HG02798 (cell line): ENCODE results near the gene DCBLD2.
"Not testable (repeated sequence)": the region's sequence is repeated elsewhere in the genome, so short reads cannot be mapped to it uniquely, and the experiment has no call there.

ENCODE experiments used
- ATAC-seq: cut with Tn5 transposase; IDR thresholded peaks from one replicate; pipeline ENCODE4 v1.9.1; 2021; ENCODE audit warnings: mild to moderate bottlenecking; ENCODE audit not compliant: unreplicated experiment, poor library complexity

The DCBLD2 gene

DNA sequence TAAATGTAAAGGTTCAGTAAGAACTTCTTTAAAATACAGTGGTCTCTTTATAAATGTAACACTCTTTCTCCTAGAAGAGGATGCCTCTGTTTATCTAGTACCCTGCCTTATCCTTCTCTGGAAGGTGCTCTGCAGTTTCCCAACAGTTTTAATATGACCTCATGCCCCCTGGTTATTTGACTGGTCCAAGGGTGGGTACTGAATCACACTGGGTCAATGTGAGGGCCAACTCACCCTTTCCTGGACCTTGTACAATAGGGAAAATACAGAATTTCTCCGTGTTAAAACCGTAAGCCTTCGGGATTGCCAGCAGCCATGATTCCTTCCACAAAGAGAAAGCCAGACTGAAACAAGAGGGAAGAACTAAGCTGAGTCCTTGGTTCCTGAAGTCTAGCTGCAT, 9.2 kb downstream of the DCBLD2 start:
- no peak for ATAC-seq

- ATAC-seq, result no peak
These were observed 10.3 kb downstream of the DCBLD2 start for GRCh38 chr3:98890965-98891910.

DNA sequence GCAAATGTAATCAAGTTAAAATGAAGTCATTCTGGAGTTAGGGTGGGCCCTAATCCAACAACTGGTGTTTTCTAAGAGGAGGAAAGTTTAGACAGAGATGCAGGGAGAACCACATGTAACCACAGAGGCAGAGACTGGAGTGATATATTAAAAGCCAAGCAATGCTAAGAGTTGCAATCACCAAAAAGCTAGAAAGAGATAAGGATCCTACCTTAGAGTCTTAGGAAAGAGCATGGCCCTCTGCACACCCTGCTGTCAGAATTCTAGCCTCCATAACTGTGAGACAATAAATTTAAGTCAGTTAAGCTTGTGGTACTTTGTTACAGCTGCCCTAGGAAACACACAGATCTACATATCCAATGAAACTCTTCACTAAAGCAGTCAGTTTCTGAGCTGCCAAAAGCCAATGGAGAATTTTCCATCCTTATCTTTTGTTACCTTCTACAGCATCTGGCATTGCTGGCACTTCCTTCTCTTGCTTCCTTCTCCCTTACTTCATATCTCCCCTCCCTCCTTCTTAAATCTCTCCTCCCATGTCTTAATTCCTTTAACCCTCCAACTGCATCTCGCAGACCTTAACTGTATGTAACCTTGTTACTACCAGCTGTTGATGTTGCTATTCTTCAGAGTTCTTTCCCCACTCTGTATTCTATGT, 11.2 kb downstream of the DCBLD2 start:
- ATAC-seq, result no peak

GRCh38 chr3:98887684-98888083, 13.8 kb downstream of the DCBLD2 start:
- ATAC-seq, result no peak

GRCh38 chr3:98886525-98886924, 15.0 kb downstream of the DCBLD2 start:
- no peak for ATAC-seq

- ATAC-seq, result no peak
These were observed 15.6 kb downstream of the DCBLD2 start for GRCh38 chr3:98885851-98886250.

DNA sequence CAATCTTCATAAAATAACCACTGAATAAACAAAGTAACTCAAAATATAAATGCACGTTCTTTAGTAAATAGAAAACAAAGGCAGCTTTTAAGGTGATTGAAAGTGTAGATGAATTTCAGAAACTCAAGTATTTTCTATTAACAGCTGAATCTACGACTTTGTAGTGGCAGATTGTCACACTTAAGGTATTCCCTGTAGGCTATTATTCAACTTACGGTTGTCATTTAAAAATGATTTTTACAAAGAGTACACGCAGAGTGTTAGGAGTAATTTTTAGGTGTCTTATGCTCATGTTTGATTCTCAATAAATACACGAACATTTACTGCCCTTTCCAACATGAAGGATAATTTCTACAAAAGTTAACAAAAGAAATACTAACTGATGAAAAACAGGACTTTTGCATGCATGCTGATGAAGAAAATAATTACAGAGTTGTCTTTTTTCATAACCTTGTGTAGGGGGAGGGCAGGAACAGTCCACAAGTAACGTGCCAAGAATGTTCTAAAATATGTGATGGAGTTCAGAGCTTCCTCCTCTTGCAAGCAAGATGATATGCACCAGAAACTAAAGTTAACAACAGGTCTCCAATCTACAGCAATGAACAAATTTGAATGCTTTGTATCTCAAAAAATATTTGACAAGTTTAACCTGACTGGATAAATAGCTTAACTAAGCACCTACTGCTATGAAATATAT, 16.7 kb downstream of the DCBLD2 start:
- no peak for ATAC-seq

DNA sequence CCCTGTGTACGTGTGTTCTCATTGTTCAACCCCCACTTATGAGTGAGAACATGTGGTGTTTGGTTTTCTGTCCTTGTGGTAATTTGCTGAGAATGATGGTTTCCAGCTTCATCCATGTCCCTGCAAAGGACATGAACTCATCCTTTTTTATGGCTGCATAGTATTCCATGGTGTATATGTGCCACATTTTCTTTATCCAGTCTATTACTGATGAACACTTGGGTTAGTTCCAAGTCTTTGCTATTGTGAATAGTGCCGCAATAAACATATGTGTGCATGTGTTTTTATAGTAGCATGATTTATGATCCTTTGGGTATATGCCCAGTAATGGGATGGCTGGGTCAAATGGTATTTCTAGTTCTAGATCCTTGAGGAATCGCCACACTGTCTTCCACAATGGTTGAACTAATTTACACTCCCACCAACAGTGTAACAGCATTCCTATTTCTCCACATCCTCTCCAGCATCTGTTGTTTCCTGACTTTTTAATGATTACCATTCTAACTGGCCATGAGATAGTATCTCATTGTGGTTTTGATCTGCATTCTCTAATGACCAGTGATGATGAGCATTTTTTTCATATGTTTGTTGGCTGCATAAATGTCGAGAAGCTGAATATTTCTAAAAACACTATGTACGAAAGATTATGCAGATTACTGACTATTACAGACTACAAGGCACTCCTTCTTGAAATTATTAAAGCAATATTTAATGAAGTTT, 18.7 kb downstream of the DCBLD2 start:
- not testable (repeated sequence) for ATAC-seq

DNA sequence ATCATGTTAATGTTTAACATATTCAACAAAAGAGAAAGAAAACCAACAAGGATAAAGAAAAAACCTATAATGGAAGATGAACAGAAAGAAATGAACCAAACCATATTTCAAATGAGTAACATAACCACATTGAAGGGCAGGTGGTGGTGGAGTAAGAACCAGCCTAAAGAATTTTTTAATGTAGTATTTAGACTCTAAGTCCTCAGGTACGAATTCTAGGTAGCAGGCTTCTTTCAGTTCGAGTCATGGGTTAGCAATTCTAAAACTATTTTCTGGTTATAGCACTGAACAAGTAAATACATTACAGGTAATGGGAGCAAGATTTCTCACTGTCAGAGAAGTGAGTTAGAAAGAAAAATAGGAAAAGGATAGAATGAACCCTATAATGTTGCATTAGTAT, 24.4 kb downstream of the DCBLD2 start:
- no peak for ATAC-seq

DNA sequence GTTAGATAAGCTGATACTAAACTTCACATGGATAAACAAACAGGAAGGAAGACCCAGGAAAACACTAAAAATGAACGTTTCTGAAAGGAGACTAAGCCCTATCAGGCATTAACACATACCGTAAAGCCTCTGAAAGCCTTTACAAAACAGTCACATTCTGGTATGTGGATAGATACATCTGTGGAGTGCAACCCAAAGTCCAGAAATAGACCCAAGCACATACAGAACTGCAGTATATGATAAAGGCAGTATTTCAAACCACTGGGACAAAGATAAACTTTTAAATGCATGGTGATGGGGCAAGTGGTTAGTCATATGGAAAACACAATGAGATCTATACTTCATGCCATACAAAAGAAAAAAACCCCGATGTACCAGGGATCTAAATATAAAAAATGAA, 26.0 kb downstream of the DCBLD2 start:
- no peak for ATAC-seq

DNA sequence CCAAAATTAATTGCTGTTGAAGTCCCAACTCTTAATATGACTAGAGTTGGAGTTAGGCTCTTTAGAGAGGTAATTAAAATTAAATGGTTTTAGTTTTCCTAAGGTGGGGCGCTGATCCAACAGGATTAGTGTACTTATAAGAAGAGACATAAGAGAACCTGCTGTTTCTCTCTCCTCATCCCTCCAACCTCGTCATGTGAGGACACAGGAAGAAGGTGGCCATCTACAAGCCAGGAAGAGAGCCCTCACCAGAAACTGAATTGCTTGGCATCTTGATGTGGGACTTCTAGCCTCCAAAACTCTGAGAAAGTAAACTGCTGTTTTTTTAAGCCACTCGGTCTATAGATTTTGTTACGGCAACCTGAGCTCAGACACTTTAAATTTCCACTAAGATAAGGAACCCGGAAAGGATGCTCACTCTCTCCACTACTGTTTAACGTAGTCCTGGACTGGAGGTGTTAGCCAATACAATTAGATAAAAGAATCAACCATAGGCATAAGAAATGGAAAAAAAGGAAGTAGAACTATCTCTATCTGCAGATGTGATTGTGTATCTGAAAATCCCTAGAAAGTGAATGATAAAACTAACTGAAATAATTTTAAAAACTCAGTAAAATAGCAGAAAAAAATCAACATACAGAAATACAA, 26.8 kb downstream of the DCBLD2 start:
- no peak for ATAC-seq

DNA sequence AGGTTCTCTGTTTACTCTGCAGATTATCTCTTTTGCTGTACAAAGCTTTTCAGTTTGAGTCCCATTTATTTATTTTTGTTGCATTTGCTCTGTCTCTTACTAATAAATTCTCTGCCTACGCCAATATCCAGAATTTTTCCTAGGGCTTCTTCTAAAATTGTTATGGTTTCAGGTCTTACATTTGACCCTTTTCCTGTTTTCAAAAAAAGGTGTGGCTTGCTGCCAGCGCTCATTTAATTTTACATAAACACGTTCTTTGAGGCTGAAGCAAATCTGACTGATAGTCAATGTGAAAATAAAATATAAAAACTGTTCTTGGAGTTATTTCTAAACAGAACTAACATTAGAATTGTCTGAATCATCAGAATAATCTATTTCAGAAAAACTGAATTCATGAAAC, 32.1 kb downstream of the DCBLD2 start:
- no peak for ATAC-seq

DNA sequence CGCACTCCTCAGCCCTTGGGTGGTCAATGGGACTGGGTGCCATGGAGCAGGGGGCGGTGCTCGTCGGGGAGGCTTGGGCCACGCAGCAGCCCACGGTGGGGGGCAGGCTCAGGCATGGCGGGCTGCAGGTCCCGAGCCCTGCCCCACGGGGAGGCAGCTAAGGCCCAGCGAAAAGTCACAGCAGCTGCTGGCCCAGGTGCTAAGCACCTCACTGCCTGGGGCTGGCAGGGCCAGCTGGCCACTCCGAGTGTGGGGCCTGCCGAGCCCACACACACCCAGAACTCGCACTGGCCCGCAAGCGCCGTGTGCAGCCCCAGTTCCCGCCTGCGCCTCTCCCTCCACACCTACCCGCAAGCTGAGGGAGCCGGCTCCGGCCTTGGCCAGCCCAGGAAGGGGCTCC, 43.5 kb downstream of the DCBLD2 start:
- not testable (repeated sequence) for ATAC-seq

- not testable (repeated sequence) for ATAC-seq
These were observed 44.2 kb downstream of the DCBLD2 start for GRCh38 chr3:98857258-98857657.

DNA sequence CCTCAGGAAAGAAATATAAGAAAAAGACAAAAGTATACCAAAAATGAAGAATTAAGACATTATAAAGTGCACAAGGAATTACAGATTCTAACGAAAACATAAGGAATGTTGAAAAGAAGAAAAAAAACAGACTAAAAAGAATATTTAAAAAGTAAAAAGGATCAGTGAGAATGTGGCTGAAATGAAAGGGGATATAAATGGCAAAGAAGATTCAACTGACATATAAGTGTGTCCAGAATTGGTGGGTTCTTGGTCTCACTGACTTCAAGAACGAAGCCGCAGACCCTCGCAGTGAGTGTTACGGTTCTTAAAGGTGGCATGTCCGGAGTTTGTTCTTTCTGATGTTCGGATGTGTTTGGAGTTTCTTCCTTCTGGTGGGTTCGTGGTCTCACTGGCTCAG, 44.8 kb downstream of the DCBLD2 start:
- no peak for ATAC-seq

DNA sequence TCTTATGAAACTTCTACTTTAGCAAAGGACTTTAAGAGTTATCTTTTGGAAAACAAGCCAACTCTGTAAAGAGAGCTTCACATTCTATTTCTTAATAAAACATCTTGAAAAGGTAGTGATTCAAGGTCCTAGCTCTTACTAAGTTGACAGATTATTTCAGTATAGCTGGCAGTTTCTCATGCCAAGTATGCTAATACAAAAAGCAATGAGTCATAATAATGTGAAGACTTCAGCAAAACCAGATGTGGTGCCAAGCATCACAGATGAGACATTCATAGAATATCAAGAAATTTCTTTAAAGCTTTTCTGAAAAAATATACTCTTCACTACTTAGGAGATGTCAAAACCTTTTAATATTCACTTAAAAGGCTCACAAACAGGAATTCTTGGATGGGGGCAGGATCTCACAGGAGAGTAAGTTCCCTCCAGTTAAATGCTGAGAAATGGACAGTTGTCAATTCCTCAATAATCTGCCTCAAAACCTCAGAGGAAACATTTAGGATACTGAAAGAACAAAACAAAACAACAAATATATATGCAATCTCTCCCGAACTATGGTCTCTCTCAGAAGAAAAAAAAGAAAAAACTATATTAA, 45.6 kb downstream of the DCBLD2 start:
- ATAC-seq, result no peak

- ATAC-seq, result no peak
These were observed 53.4 kb downstream of the DCBLD2 start for GRCh38 chr3:98848108-98848507.

- ATAC-seq, result no peak
These were observed 55.4 kb downstream of the DCBLD2 start for GRCh38 chr3:98846101-98846500.

GRCh38 chr3:98843266-98843959, 58.1 kb downstream of the DCBLD2 start:
- ATAC-seq, result no peak
